Neutrophil (primary cell): Measurements from ENCODE around the gene C10orf143.

ENCODE experiments used
- H3K27ac ChIP-seq: fragments of 200-600 bp; sonication (generic); 2 replicates; pipeline ENCODE4 v1.5.1; 2016; ENCODE audit warnings: mild to moderate bottlenecking, moderate library complexity
- H3K27me3 ChIP-seq: fragments of 200-600 bp; sonication (generic); 2 replicates; pipeline ENCODE4 v1.6.0; 2016; ENCODE audit warnings: mild to moderate bottlenecking
- H3K36me3 ChIP-seq: fragments of 200-600 bp; sonication (generic); 2 replicates; pipeline ENCODE4 v1.5.1; 2017
- H3K4me1 ChIP-seq, 2 experiments: fragments of 200-600 bp in 1 of 2; sonication (generic) in 1 of 2; 1 replicate in 1 of 2; 2 replicates in 1 of 2; pipeline versions ENCODE4 v1.5.1 to v1.6.1; 2013 to 2016; ENCODE audit warnings: low read depth in 1 of 2, low read length in 1 of 2, mild to moderate bottlenecking in 1 of 2, moderate library complexity in 1 of 2; ENCODE audit not compliant: control insufficient read depth in 1 of 2, insufficient read depth in 1 of 2
- H3K4me3 ChIP-seq, 2 experiments: fragments of 200-600 bp in 1 of 2; sonication (generic) in 1 of 2; 1 replicate in 1 of 2; 2 replicates in 1 of 2; pipeline ENCODE4 v1.5.1; 2013 to 2016; ENCODE audit warnings: low read depth in 1 of 2, low read length in 1 of 2, mild to moderate bottlenecking in 1 of 2, moderate library complexity in 1 of 2
- H3K9me3 ChIP-seq: fragments of 200-600 bp; sonication (generic); 2 replicates; pipeline ENCODE4 v1.5.1; 2016
- TF ChIP-seq, protein P1 (sequence below): fragments of 200-600 bp; sonication (generic); IDR thresholded peaks from 2 replicates; pipeline ENCODE4 v1.5.1; 2016; ENCODE audit warnings: antibody characterized with exemption

Gene C10orf143

DNA sequence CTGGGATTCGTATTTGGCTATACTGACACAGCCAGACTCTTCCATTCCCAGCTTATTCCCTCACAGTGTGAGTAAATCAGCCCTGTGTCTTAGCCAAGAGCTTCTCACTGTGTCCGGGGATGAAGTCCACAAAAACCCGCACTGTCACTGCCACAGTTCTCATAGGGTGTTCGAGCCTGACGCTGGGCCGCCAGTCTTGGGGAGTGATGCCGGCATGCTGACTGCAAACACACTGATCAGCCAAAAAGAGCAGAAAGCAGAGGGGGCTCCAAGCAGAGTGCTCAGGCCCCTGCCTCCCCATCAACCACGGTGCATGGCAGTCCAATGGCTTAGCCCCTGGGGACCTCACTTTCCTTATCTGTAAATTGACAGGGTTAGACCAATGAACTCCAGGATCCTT lies 36.7 kb downstream of the C10orf143 start:
- Histone ChIP-seq H3K27ac (no peak overlapping the region), H3K4me3 (no peak overlapping the region), H3K4me1 (no peaks in the 10 kb centered on the region), H3K9me3 (no peaks in the 10 kb centered on the region), H3K36me3 (no peaks in the 10 kb centered on the region), H3K27me3 (no peaks in the 10 kb centered on the region)
- TF ChIP-seq, protein P1, sequence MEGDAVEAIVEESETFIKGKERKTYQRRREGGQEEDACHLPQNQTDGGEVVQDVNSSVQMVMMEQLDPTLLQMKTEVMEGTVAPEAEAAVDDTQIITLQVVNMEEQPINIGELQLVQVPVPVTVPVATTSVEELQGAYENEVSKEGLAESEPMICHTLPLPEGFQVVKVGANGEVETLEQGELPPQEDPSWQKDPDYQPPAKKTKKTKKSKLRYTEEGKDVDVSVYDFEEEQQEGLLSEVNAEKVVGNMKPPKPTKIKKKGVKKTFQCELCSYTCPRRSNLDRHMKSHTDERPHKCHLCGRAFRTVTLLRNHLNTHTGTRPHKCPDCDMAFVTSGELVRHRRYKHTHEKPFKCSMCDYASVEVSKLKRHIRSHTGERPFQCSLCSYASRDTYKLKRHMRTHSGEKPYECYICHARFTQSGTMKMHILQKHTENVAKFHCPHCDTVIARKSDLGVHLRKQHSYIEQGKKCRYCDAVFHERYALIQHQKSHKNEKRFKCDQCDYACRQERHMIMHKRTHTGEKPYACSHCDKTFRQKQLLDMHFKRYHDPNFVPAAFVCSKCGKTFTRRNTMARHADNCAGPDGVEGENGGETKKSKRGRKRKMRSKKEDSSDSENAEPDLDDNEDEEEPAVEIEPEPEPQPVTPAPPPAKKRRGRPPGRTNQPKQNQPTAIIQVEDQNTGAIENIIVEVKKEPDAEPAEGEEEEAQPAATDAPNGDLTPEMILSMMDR, result no peak

DNA sequence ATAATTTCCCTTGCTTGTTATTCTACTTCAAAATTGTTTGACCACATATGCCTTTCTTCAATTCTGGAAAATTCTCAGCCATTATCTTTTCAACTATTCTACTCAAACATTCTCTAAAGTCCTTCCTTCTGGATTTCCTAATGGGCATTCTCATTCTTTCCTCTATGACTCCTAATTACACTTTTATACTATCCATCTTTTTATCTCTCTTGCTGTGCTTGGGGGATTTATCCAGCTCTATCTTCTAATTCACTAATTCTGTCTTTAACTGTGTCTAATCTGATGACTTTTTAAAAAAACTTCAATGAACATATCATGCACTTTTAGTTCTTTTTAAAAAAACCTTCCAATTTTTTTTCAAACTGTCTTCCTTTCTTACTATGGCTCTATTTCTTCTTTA lies 38.4 kb downstream of the C10orf143 start:
- no peaks in the 10 kb centered on the region for H3K4me1 ChIP-seq
- TF ChIP-seq, protein P1, result no peak
- no peaks in the 10 kb centered on the region for H3K36me3 ChIP-seq
- no peak overlapping the region for H3K4me3 ChIP-seq
- no peaks in the 10 kb centered on the region for H3K27me3 ChIP-seq
- H3K9me3 ChIP-seq, result no peaks in the 10 kb centered on the region
- no peak overlapping the region for H3K27ac ChIP-seq

DNA sequence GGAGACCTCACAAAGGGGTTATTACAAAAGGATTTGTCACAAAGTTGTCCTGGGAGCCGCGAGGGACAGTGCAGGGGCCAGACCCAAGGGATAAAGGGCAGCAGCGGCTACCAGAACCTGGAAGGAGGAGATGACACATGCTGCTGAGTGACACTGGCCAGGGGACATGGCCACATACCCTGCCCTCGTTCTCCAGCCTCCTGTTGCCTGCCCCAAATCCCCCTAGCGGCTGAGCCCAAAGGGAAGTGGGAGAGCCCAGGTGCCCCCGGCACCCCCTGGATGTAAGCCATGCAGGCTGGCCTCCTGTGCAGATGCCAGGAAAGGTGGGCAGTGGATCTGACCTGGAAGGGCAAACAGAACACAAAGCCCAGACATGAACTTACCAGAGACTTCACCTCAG lies 42.7 kb downstream of the C10orf143 start:
- Histone ChIP-seq H3K27ac (no peak overlapping the region), H3K36me3 (no peaks in the 10 kb centered on the region), H3K4me1 (no peaks in the 10 kb centered on the region), H3K27me3 (no peaks in the 10 kb centered on the region), H3K4me3 (no peak overlapping the region), H3K9me3 (no peaks in the 10 kb centered on the region)
- TF ChIP-seq, protein P1, result no peak

DNA sequence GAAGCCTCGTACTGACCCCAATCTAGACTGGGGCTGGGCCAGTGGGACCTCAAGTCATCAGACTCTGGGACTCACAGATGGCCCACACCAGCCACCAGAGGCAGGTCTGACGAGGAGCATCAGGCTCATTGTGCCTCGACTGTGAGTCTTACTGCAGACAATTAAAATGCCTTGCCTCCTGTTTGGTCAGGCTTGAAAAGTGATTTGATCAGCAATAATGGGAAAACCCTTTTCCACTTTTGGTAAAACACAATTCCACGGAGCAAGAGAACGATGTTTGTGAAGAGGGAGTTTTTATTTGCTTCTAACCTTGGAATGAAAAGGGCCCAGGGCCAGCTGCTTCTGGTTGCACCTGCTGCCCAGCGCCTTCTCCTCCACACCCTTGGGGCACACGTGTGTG lies 43.9 kb downstream of the C10orf143 start:
- no peaks in the 10 kb centered on the region for H3K36me3 ChIP-seq
- no peaks in the 10 kb centered on the region for H3K9me3 ChIP-seq
- H3K27me3 ChIP-seq, result no peaks in the 10 kb centered on the region
- no peaks in the 10 kb centered on the region for H3K4me1 ChIP-seq
- H3K4me3 ChIP-seq, result no peak overlapping the region
- no peak overlapping the region for H3K27ac ChIP-seq
- TF ChIP-seq, protein P1, result no peak

DNA sequence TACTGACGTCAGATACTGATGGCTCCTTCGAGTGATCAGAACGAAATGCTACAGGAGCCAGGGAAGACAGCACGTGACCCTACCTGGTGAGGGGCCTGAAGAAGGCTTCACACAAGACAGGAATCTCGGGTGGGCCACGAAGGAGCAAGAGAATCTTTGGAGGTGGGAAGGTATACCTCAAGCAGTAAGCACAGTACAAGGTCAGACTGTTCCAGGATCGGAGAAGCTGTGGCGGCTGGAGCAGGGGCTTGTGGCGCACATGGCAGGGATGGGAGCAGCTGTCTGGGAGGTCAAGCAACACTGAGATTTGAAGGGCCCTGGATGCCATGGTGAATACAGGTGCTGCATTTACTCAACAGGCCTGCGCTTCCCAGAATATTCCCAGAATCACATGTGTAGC lies 45.4 kb downstream of the C10orf143 start:
- Histone ChIP-seq H3K9me3 (no peaks in the 10 kb centered on the region), H3K27me3 (no peaks in the 10 kb centered on the region), H3K36me3 (no peaks in the 10 kb centered on the region), H3K4me1 (no peaks in the 10 kb centered on the region), H3K4me3 (no peak overlapping the region), H3K27ac (no peak overlapping the region)
- TF ChIP-seq, protein P1, result no peak

DNA sequence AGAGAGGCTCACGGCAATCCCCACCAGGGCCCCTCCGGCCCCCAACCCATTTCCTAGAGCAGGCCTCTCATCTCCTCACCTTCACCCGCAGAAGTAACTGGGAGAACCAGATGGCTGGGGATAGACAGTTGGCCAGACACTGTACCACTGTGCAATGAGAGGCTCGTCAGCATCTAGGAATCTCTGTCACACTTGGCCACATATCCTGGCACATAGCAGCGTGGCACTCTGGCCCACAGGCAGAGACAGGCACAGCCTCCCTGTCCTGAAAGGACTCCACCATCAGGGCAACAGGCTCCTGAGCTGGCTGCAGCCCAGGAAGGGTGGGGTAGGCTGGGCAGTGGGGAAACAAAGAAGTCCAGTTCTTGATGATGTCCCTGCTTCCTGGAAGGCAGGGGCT lies 45.8 kb downstream of the C10orf143 start:
- TF ChIP-seq, protein P1, result no peak
- Histone ChIP-seq H3K36me3 (no peaks in the 10 kb centered on the region), H3K9me3 (no peaks in the 10 kb centered on the region), H3K27ac (no peak overlapping the region), H3K4me3 (no peak overlapping the region), H3K4me1 (no peaks in the 10 kb centered on the region), H3K27me3 (no peaks in the 10 kb centered on the region)
